IPS-18c (cell line): ENCODE measurements around the gene MAP4K3.

Experiments used
- H3K4me3 ChIP-seq: 2 replicates; pipeline ENCODE4 v1.7.0; 2013; ENCODE audit warnings: low read depth, mild to moderate bottlenecking, low read length, moderate library complexity; ENCODE audit not compliant: insufficient read depth
- H3K9me3 ChIP-seq: one replicate; pipeline ENCODE4 v1.6.1; 2013; ENCODE audit warnings: mild to moderate bottlenecking, low read length, moderate library complexity; ENCODE audit not compliant: control insufficient read depth, insufficient read depth

The MAP4K3 gene

GRCh38 chr2:39436592-39437521 lies at the start of gene MAP4K3:
Gene MAP4K3, minus strand, starts transcription at chr2:39437285. Its CDS starts 298 bp downstream, at chr2:39436987.
- H3K9me3 ChIP-seq = no peaks in the 10 kb centered on the region
- peak within 1 kb of the TSS; percentile 73 for H3K4me3 ChIP-seq

GRCh38 chr2:39486071-39486470 lies 49.0 kb upstream of the MAP4K3 start:
- H3K9me3 ChIP-seq = no peaks in the 10 kb centered on the region
- no peak overlapping the region for H3K4me3 ChIP-seq

- H3K9me3 ChIP-seq = no peaks in the 10 kb centered on the region
- no peak overlapping the region for H3K4me3 ChIP-seq
These were observed 47.8 kb upstream of the MAP4K3 start for GRCh38 chr2:39484620-39485495.

- H3K4me3 ChIP-seq = no peak overlapping the region
- H3K9me3 ChIP-seq = no peaks in the 10 kb centered on the region
These were observed 47.1 kb upstream of the MAP4K3 start for GRCh38 chr2:39484206-39484605.

GRCh38 chr2:39483534-39483933 lies 46.4 kb upstream of the MAP4K3 start:
- H3K9me3 ChIP-seq = no peaks in the 10 kb centered on the region
- no peak overlapping the region for H3K4me3 ChIP-seq

- no peaks in the 10 kb centered on the region for H3K9me3 ChIP-seq
- H3K4me3 ChIP-seq = no peak overlapping the region
These were observed 44.5 kb upstream of the MAP4K3 start for GRCh38 chr2:39481611-39482010.

- Histone ChIP-seq H3K4me3 (no peak overlapping the region), H3K9me3 (no peaks in the 10 kb centered on the region)
These were observed 42.6 kb upstream of the MAP4K3 start for GRCh38 chr2:39479696-39480095.

GRCh38 chr2:39479053-39479670 lies 42.1 kb upstream of the MAP4K3 start:
- H3K4me3 ChIP-seq = no peak overlapping the region
- H3K9me3 ChIP-seq = no peaks in the 10 kb centered on the region

GRCh38 chr2:39476524-39476923 lies 39.4 kb upstream of the MAP4K3 start:
- H3K9me3 ChIP-seq = no peaks in the 10 kb centered on the region
- no peak overlapping the region for H3K4me3 ChIP-seq

- no peak overlapping the region for H3K4me3 ChIP-seq
- H3K9me3 ChIP-seq = no peaks in the 10 kb centered on the region
These were observed 37.9 kb upstream of the MAP4K3 start for GRCh38 chr2:39475006-39475405.

- Histone ChIP-seq H3K9me3 (no peaks in the 10 kb centered on the region), H3K4me3 (no peak overlapping the region)
These were observed 33.5 kb upstream of the MAP4K3 start for GRCh38 chr2:39470580-39470979.

GRCh38 chr2:39469807-39470206 lies 32.7 kb upstream of the MAP4K3 start:
- no peaks in the 10 kb centered on the region for H3K9me3 ChIP-seq
- no peak overlapping the region for H3K4me3 ChIP-seq

GRCh38 chr2:39468579-39469451 lies 31.7 kb upstream of the MAP4K3 start:
- Histone ChIP-seq H3K9me3 (no peaks in the 10 kb centered on the region), H3K4me3 (no peak overlapping the region)

- no peak overlapping the region for H3K4me3 ChIP-seq
- H3K9me3 ChIP-seq = no peaks in the 10 kb centered on the region
These were observed 29.2 kb upstream of the MAP4K3 start for GRCh38 chr2:39466311-39466710.

GRCh38 chr2:39464864-39465263 lies 27.8 kb upstream of the MAP4K3 start:
- H3K9me3 ChIP-seq = no peaks in the 10 kb centered on the region
- no peak overlapping the region for H3K4me3 ChIP-seq

GRCh38 chr2:39455826-39456225 lies 18.7 kb upstream of the MAP4K3 start:
- H3K4me3 ChIP-seq = no peak overlapping the region
- H3K9me3 ChIP-seq = no peaks in the 10 kb centered on the region

GRCh38 chr2:39452396-39452795 lies 15.3 kb upstream of the MAP4K3 start:
- no peaks in the 10 kb centered on the region for H3K9me3 ChIP-seq

More at GRCh38 chr2:39452396-39452795, 15.3 kb upstream of the MAP4K3 start:
- H3K4me3 ChIP-seq = no peak overlapping the region
